Measurements from ENCODE around the gene PTN.

Gene PTN

GRCh38 chr7:137331378-137331777 is 12.2 kb downstream of the PTN start:
- no peak for TF ChIP-seq CTCF (IDR thresholded peaks at IDR 0.05; ENCODE audit: low read depth, low read length, missing control alignments)
- no peak overlapping the region for H3K4me3 ChIP-seq (ENCODE audit: low read depth, low read length)
- in situ Hi-C loops (cut with HindIII; ENCODE audit: low sequenced_read_pairs) = no loop called here
- peak; percentile 78 for DNase-seq (ENCODE audit: low read depth)

DNA sequence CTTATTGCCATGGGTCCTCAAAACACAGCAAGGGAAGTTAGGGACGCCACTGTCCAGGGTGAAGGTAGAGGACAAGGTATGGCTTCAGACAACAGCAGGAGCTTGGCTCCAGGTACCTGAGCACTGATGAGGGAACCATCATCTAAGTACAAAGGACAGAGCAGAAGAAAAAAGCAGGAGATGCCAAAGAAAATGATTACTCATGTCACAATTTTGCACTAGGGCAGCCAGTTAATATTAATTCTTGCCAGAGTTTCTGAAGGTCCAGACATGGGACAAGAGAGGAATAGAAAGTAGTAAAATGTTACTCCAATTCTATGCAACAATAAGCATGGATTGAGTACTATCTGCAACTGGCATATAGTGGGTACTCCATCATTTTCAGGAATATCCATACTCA is 14.1 kb downstream of the PTN start:
- no peak for DNase-seq (ENCODE audit: low read depth)
- no peak for TF ChIP-seq CTCF (IDR thresholded peaks at IDR 0.05; ENCODE audit: low read depth, low read length, missing control alignments)

DNA sequence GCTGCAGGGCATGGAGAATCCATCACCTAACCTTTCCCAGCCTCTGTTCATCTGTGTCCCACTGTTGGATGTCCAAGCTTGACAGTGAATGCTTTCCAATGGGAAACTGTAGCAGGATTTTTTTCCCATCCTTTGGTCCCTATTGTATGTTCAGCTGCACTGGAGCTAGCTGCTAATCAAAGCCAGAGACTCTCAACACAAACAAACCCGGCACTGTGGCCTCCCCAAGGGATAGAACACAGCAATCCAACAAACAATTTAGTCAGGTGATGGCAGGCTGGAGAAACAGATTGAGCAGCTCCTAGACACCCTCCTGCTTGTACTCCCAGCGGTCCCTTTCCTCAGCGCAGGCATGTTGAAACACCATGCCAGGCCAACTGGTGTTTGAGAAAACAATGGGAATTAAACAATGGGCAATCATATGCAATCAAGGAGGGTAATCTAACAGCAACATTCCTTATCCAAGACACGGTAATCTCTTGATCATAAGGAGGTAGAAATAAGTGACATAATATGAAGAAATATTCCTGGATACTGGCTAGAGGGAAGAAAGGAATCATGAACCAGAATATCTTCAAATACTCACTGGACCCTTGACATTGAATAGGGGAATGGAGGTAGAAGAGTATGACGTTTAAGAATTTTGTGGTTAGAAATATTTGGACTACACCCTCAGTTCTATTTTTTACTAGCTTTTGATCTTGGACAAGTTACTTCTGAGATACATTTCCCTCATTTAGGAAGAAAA is 15.0 kb downstream of the PTN start:
- in situ Hi-C loops (cut with HindIII; ENCODE audit: low sequenced_read_pairs) = no loop called here

More for the DNA sequence above, 14.1 kb downstream of the PTN start:
- in situ Hi-C loops (cut with HindIII; ENCODE audit: low sequenced_read_pairs) = no loop called here
- no peak overlapping the region for H3K4me3 ChIP-seq (ENCODE audit: low read depth, low read length)

GRCh38 chr7:137325927-137326326 is 17.6 kb downstream of the PTN start:
- no peak for DNase-seq (ENCODE audit: low read depth)
- TF ChIP-seq CTCF (IDR thresholded peaks at IDR 0.05; ENCODE audit: low read depth, low read length, missing control alignments) = no peak
- H3K4me3 ChIP-seq (ENCODE audit: low read depth, low read length) = no peak overlapping the region
- in situ Hi-C loops (cut with HindIII; ENCODE audit: low sequenced_read_pairs) = no loop called here

More for the DNA sequence above, 15.0 kb downstream of the PTN start:
- DNase-seq (ENCODE audit: low read depth) = no peak
- TF ChIP-seq CTCF (IDR thresholded peaks at IDR 0.05; ENCODE audit: low read depth, low read length, missing control alignments) = no peak
- no peak overlapping the region for H3K4me3 ChIP-seq (ENCODE audit: low read depth, low read length)

DNA sequence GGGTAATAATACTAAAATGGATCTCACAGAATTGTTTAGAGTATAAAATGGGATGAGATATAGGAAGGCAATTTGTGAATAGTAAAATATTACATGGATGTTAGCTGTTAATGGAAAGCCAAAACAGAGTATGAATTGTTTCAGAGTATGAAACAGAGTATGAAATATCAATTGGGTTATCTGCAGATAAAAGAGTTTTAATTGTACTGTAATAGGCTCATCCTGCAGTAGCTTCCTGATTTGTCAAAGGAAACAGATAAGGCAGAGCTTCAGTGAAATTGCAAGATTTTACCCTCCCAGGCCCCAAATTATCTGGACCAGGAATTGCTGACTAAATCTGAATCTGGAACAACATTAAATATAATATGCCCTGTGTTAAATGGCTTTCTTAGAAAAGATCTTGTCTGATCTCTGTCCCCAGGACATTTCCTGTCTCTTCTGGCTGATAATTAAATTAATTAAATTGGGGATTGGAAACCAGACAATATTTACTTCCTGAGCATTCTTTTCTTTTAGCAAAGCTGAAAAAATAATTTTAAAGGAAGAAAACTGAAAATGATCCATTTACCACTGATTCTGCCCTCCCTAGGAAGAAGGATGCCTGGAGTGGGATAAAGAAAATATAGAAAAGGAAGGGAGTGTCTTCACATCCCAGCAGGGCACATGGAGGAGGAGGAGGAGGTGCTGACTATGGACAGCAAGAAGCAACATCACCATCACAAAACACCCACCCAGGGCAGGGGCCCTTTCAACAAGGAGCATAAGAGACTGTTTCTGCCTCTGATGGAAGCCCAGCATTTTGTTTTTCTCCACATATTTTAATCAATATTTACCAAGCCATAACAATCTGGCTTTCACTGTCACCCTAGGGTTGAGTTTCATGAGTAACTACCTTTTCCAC is 18.5 kb downstream of the PTN start:
- no peak for TF ChIP-seq CTCF (IDR thresholded peaks at IDR 0.05; ENCODE audit: low read depth, low read length, missing control alignments)
- DNase-seq (ENCODE audit: low read depth) = no peak
- no peak overlapping the region for H3K4me3 ChIP-seq (ENCODE audit: low read depth, low read length)
- in situ Hi-C loops (cut with HindIII; ENCODE audit: low sequenced_read_pairs) = no loop called here

- DNase-seq (ENCODE audit: low read depth) = no peak
- no peak overlapping the region for H3K4me3 ChIP-seq (ENCODE audit: low read depth, low read length)
- TF ChIP-seq CTCF (IDR thresholded peaks at IDR 0.05; ENCODE audit: low read depth, low read length, missing control alignments) = no peak
- in situ Hi-C loops (cut with HindIII; ENCODE audit: low sequenced_read_pairs) = no loop called here
Observed at GRCh38 chr7:137316648-137317353, 26.7 kb downstream of the PTN start.
